Fibroblast of pulmonary artery (primary cell): ENCODE results near the gene TAAR8.
"Not testable (repeated sequence)": the region's sequence is repeated elsewhere in the genome, so short reads cannot be mapped to it uniquely, and the experiment has no call there.

ENCODE experiments used
- DNase-seq: peaks from one replicate; pipeline ENCODE4 v3.0.0-alpha.2; 2010; ENCODE audit warnings: low read depth
- H3K4me3 ChIP-seq: replicated peaks from 2 replicates; pipeline ENCODE4 v1.5.1; 2011; ENCODE audit warnings: low read depth, mild to moderate bottlenecking, control low read depth, low read length, moderate library complexity
- TF ChIP-seq, protein P1 (sequence below): IDR thresholded peaks from 2 replicates; pipeline ENCODE4 v1.5.1; 2011; ENCODE audit warnings: mild to moderate bottlenecking, control low read depth, low read length, inconsistent platforms; ENCODE audit errors: missing control alignments

Gene TAAR8

DNA sequence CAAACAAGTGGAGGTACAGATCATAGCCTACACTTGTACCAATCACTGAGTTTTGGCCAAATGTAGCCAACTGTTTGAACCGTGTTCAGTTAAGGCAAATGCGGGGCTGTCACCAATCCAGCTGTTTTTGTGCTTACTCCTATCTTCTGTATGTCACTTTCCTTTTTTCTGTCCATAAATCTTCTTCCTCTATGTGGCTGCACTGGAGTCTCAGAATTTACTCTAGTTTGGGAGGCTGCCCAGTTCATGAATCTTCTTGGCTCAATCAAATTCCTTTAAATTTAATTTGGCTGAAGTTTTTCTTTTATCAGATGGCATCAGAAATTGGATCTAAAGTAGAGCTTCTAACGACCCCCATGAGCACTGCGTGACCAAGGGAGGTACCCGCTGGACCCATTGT, 27.8 kb upstream of the TAAR8 start:
- no peak overlapping the region for H3K4me3 ChIP-seq
- TF ChIP-seq, protein P1, sequence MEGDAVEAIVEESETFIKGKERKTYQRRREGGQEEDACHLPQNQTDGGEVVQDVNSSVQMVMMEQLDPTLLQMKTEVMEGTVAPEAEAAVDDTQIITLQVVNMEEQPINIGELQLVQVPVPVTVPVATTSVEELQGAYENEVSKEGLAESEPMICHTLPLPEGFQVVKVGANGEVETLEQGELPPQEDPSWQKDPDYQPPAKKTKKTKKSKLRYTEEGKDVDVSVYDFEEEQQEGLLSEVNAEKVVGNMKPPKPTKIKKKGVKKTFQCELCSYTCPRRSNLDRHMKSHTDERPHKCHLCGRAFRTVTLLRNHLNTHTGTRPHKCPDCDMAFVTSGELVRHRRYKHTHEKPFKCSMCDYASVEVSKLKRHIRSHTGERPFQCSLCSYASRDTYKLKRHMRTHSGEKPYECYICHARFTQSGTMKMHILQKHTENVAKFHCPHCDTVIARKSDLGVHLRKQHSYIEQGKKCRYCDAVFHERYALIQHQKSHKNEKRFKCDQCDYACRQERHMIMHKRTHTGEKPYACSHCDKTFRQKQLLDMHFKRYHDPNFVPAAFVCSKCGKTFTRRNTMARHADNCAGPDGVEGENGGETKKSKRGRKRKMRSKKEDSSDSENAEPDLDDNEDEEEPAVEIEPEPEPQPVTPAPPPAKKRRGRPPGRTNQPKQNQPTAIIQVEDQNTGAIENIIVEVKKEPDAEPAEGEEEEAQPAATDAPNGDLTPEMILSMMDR = no peak
- no peak for DNase-seq

DNA sequence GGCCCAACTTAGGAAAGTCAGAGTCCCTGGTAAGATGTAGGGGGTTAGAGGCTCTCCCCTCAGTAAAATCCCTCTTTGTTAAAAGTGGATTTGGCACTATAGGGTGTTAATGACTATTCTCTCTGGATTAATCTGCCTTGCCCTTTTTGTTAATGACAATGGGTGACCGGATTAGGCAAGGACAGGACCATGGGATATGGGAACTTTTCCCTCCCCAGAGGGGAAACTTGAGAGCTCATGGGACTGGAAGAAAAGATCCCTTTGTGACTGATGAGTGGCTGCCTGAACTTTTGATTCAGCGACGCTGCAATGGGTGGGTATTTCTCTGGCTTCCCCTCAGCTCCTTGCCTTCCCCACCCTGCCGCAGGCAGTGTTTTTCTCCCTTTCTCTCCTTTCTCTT, 26.6 kb upstream of the TAAR8 start:
- DNase-seq = no peak
- H3K4me3 ChIP-seq = no peak overlapping the region
- TF ChIP-seq, protein P1 = no peak

DNA sequence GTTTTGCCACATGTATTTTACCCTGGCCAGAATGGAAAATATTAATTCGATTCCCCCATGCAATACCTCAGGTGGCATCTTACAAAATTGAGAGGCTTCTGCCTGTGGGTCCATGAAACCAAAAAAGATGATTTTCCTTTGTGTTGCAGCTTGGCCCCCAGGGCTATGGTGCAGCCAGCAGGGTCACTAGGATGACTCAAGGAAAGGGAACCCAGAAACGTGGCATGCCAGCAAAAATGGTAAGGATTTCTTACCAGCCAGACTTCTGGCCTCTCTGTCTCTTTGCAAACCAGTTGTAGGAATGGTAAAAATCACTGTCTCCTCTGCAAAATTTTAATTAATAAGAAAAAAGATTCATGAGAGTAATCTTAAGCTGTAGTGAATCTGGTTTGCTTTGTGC, 26.0 kb upstream of the TAAR8 start:
- TF ChIP-seq, protein P1 = no peak
- H3K4me3 ChIP-seq = no peak overlapping the region
- no peak for DNase-seq

DNA sequence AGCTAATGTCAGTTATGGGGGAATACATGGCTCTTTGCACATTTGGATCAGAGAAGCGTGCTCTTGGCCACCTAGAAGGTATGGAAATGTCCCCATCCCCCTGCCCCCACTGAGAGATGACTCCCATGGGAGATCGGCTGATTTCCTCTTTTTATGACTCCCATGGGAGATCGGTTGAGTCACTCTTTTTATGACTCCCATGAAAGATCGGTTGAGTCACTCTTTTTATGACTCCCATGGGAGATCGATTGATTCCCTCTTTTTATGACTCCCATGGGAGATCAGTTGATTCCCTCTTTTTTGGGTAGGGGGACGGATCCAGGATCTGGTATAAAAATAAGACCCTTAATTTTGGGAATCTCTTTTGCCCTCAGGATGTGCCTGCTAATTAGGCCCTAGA, 24.7 kb upstream of the TAAR8 start:
- TF ChIP-seq, protein P1 = no peak
- no peak overlapping the region for H3K4me3 ChIP-seq
- DNase-seq = no peak

DNA sequence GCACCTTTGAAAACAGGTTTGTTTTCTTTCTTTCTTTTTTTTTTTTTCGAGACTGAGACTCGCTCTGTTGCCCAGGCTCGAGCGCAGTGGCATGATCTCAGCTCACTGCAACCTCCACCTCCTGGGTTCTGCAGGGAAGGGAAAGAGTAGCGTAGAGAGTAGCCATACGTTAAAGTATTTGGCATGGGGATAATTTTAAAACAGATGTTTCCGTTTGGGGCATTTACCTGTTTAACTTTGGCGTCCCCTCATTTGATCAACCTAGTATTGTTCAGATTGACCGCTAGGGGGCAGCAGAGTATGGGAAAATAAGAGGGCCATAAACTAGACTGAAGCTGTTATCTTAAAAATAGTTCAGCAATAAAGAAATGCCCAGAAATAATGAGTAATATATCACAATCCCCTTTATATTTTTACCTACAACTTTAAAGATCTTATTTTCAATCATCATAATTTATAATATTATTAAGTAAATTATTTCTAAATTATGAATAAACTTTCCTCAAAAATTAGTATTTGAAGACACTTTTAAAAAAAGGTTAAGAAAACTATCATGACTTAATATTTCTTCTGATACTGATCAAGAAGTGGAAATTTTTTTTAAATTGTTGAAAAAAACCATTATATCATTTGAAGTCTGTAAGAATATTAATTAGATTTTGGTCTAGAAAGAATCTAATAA, 22.0 kb upstream of the TAAR8 start:
- TF ChIP-seq, protein P1 = peak; percentile 68
- no peak overlapping the region for H3K4me3 ChIP-seq
- peak; percentile 78 for DNase-seq

DNA sequence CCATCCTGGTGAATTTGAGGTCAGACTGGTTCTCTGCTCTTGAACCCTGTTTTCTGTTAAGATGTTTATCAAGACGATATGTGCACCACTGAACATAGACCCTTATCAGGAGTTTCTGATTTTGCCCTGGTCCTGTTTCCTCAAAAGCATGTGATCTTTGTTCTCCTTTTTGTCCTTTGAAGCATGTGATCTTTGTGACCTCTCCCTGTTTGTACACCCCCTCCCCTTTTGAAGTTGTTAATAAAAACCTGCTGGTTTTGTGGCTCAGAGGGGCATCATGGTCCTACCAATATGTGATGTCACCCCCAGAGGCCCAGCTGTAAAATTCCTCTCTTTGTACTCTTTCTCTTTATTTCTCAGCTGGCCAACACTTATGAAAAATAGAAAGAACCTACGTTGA, 17.9 kb upstream of the TAAR8 start:
- not testable (repeated sequence) for DNase-seq, H3K4me3 ChIP-seq

DNA sequence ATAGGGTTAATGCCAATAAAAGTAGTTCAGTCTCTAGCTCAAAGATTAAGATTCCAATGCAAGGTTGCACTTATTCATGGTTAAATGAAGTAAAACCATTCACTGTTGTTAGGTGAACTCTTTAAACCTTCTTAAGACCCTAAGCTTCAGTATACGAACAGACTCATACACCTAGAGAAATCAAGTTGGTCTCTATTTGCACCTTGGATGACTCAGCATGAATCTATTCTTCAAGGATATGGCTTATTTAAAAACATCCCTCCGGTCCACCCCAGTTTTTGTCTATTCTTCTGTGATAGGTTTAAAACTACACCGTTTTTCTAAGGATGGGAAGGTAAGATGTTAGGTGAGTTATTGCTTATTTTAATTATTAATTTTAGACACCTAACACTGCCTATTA, 15.3 kb upstream of the TAAR8 start:
- H3K4me3 ChIP-seq = no peak overlapping the region
- no peak for DNase-seq
- TF ChIP-seq, protein P1 = no peak
